Epithelial cell of prostate (primary cell): ENCODE data around the gene KIAA1328.
"Not testable (repeated sequence)": the region's sequence is repeated elsewhere in the genome, so short reads cannot be mapped to it uniquely, and the experiment has no call there.

ENCODE experiments used
- DNase-seq: peaks from one replicate; pipeline ENCODE4 v3.0.0-alpha.2; 2011; ENCODE audit warnings: low read depth, low spot score
- H3K27ac ChIP-seq: fragments of 450-650 bp; 2 replicates; pipeline ENCODE4 v1.5.1; 2017; ENCODE audit warnings: mild to moderate bottlenecking

KIAA1328 gene

GRCh38 chr18:37107748-37108522 lies 279.0 kb downstream of the KIAA1328 start:
- DNase-seq = no peak
- H3K27ac ChIP-seq = no peak overlapping the region

- DNase-seq = no peak
- H3K27ac ChIP-seq = no peak overlapping the region
Observed at GRCh38 chr18:37122877-37123276, 293.9 kb downstream of the KIAA1328 start.

GRCh38 chr18:37124516-37124915 lies 295.6 kb downstream of the KIAA1328 start:
- no peak overlapping the region for H3K27ac ChIP-seq
- DNase-seq = no peak

- no peak overlapping the region for H3K27ac ChIP-seq
- no peak for DNase-seq
Observed at GRCh38 chr18:37135177-37135576, 306.2 kb downstream of the KIAA1328 start.

GRCh38 chr18:37138456-37138855 lies 309.5 kb downstream of the KIAA1328 start:
- DNase-seq = no peak
- no peak overlapping the region for H3K27ac ChIP-seq

GRCh38 chr18:37139876-37140275 lies 310.9 kb downstream of the KIAA1328 start:
- DNase-seq = no peak
- H3K27ac ChIP-seq = no peak overlapping the region

GRCh38 chr18:37144921-37145320 lies 316.0 kb downstream of the KIAA1328 start:
- no peak for DNase-seq
- H3K27ac ChIP-seq = peak overlapping the region; percentile 34

GRCh38 chr18:37156330-37156942 lies 327.5 kb downstream of the KIAA1328 start:
- H3K27ac ChIP-seq = no peak overlapping the region
- no peak for DNase-seq

GRCh38 chr18:37160038-37160820 lies 331.3 kb downstream of the KIAA1328 start:
- H3K27ac ChIP-seq = no peak overlapping the region
- DNase-seq = no peak

GRCh38 chr18:37161491-37161890 lies 332.6 kb downstream of the KIAA1328 start:
- no peak overlapping the region for H3K27ac ChIP-seq
- peak; percentile 14 for DNase-seq

GRCh38 chr18:37162551-37162950 lies 333.6 kb downstream of the KIAA1328 start:
- no peak for DNase-seq
- no peak overlapping the region for H3K27ac ChIP-seq

GRCh38 chr18:37163119-37163518 lies 334.2 kb downstream of the KIAA1328 start:
- H3K27ac ChIP-seq = no peak overlapping the region
- no peak for DNase-seq

- no peak for DNase-seq
- H3K27ac ChIP-seq = no peak overlapping the region
Observed at GRCh38 chr18:37166491-37166890, 337.6 kb downstream of the KIAA1328 start.

- H3K27ac ChIP-seq, DNase-seq: not testable (repeated sequence)
Observed at GRCh38 chr18:37166966-37167365, 338.0 kb downstream of the KIAA1328 start.

- H3K27ac ChIP-seq = no peak overlapping the region
- DNase-seq = no peak
Observed at GRCh38 chr18:37170984-37171383, 342.1 kb downstream of the KIAA1328 start.

- no peak overlapping the region for H3K27ac ChIP-seq
- DNase-seq = no peak
Observed at GRCh38 chr18:37173384-37173783, 344.5 kb downstream of the KIAA1328 start.

- DNase-seq = no peak
- peak overlapping the region; percentile 14 for H3K27ac ChIP-seq
Observed at GRCh38 chr18:37175727-37176620, 347.0 kb downstream of the KIAA1328 start.

- DNase-seq = peak; percentile 16
- peak overlapping the region; percentile 14 for H3K27ac ChIP-seq
Observed at GRCh38 chr18:37176621-37176934, 347.7 kb downstream of the KIAA1328 start.

- no peak for DNase-seq
- no peak overlapping the region for H3K27ac ChIP-seq
Observed at GRCh38 chr18:37179384-37179783, 350.5 kb downstream of the KIAA1328 start.

GRCh38 chr18:37180086-37180485 lies 351.2 kb downstream of the KIAA1328 start:
- no peak overlapping the region for H3K27ac ChIP-seq
- no peak for DNase-seq
